ENCODE data around the gene SMARCD2.

GRCh38 chr17:63831505-63831904 lies 11.0 kb downstream of the SMARCD2 start:
- TF ChIP-seq EZH2 (IDR thresholded peaks at IDR 0.05; ENCODE audit: borderline replicate concordance, insufficient read depth, low read length, poor library complexity, severe bottlenecking) (no peak), CTCF (IDR thresholded peaks at IDR 0.05; ENCODE audit: poor library complexity, severe bottlenecking) (no peak)

Data from neural cell (in vitro differentiated cells).